Endometrium (tissue), 2 donors: ENCODE data around the gene KCNA5.

Source experiments
- FAIRE-seq: peaks from 2 replicates; lab custom pipeline; 2012; peaks lifted over from hg19 to GRCh38; lab: Jason Lieb, UNC
- donor health status: control.
- donor health status: control.

KCNA5 gene

GRCh38 chr12:5064913-5065490, 21.3 kb downstream of the KCNA5 start:
- no peak for FAIRE-seq

GRCh38 chr12:5066251-5066650, 22.6 kb downstream of the KCNA5 start:
- no peak for FAIRE-seq

- FAIRE-seq = no peak
Measured at GRCh38 chr12:5068126-5068525, 24.4 kb downstream of the KCNA5 start.

- no peak for FAIRE-seq
Measured at GRCh38 chr12:5068619-5069018, 24.9 kb downstream of the KCNA5 start.

GRCh38 chr12:5070090-5070489, 26.4 kb downstream of the KCNA5 start:
- no peak for FAIRE-seq

GRCh38 chr12:5071496-5071895, 27.8 kb downstream of the KCNA5 start:
- no peak for FAIRE-seq

- no peak for FAIRE-seq
Measured at GRCh38 chr12:5072311-5072710, 28.6 kb downstream of the KCNA5 start.

GRCh38 chr12:5073054-5073453, 29.4 kb downstream of the KCNA5 start:
- FAIRE-seq = no peak

GRCh38 chr12:5073853-5074252, 30.2 kb downstream of the KCNA5 start:
- FAIRE-seq = no peak

- FAIRE-seq = no peak
Measured at GRCh38 chr12:5076761-5077160, 33.1 kb downstream of the KCNA5 start.

GRCh38 chr12:5078423-5078822, 34.7 kb downstream of the KCNA5 start:
- no peak for FAIRE-seq

GRCh38 chr12:5081016-5081415, 37.3 kb downstream of the KCNA5 start:
- no peak for FAIRE-seq

GRCh38 chr12:5083955-5084849, 40.5 kb downstream of the KCNA5 start:
- peak; percentile 91 for FAIRE-seq

- no peak for FAIRE-seq
Measured at GRCh38 chr12:5085896-5086295, 42.2 kb downstream of the KCNA5 start.

- FAIRE-seq = no peak
Measured at GRCh38 chr12:5087831-5088554, 44.3 kb downstream of the KCNA5 start.

GRCh38 chr12:5088586-5089264, 45.0 kb downstream of the KCNA5 start:
- FAIRE-seq = no peak

- no peak for FAIRE-seq
Measured at GRCh38 chr12:5094551-5094950, 50.9 kb downstream of the KCNA5 start.

- FAIRE-seq = no peak
Measured at GRCh38 chr12:5094986-5095385, 51.3 kb downstream of the KCNA5 start.
